Retina (tissue), 1 donor: ENCODE data around the gene MINK1.
"Not testable (repeated sequence)": the region's sequence is repeated elsewhere in the genome, so short reads cannot be mapped to it uniquely, and the experiment has no call there.

Experiments used
- DNase-seq: peaks from one replicate; pipeline ENCODE4 v3.0.0-alpha.2; 2016

The MINK1 gene

DNA sequence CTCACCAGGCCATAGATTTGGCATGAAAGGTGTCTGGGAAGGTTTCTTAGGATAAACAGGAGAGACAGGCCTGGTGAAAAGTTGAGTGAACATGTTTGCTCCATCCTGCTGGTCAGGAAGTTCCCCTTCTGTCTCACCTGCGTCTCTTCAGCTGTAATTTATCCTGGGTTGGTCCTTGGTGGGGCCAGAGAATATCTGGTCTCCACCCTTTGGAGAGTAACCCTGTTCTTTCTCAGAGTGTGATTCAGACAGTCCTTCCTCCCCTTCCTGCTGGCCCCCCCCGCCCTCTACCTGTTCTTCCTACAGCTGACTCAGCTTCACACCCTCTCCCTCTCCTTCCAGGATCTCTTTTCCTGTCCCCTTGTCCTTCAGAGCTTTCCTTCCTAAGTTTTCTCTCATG, 17.1 kb downstream of the MINK1 start:
- DNase-seq = no peak

DNA sequence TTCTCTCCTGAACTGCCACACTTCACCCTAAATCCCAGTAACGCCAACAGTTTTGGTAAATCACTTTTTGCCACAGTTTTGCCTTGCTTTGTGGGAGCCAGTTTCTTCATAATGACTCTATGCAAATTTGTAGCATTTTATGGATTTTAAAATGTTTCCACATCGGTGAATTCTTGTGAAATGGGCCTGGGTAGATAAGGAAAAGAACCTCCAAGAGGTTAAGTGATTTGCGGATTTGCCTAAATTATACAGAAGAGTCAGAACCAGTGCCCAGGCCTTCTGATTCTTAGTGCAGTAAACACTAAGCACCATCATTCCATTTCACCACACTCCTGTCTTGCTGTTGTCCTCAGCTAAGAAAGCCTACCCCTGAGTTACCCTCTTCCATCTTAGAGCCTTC, 17.9 kb downstream of the MINK1 start:
- no peak for DNase-seq

DNA sequence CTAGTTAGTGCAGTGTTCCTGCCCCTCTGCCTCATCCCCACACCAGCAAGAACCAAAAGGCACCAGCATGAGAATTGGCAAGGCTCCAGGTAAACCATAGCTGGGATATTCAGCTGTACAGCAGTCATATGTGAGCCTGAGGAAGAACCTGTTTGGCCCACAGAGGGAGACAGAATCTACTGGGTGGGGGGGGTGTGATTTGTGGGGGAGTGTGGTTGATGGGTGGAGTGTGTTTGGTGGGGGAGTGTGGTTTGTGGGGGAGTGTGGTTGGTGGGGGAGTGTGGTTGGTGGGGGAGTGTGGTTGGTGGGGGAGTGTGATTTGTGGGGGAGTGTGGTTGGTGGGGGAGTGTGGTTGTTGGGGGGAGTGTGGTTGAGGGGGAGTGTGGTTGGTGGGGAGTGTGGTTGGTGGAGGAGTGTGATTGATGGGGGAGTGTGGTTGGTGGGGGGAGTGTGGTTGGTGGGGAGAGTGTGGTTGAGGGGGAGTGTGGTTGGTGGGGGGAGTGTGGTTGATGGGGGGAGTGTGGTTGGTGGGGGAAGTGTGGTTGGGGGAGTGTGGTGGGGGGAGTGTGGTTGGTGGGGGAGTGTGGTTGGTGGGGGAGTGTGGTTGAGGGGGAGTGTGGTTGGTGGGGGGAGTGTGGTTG, 19.5 kb downstream of the MINK1 start:
- no peak for DNase-seq

DNA sequence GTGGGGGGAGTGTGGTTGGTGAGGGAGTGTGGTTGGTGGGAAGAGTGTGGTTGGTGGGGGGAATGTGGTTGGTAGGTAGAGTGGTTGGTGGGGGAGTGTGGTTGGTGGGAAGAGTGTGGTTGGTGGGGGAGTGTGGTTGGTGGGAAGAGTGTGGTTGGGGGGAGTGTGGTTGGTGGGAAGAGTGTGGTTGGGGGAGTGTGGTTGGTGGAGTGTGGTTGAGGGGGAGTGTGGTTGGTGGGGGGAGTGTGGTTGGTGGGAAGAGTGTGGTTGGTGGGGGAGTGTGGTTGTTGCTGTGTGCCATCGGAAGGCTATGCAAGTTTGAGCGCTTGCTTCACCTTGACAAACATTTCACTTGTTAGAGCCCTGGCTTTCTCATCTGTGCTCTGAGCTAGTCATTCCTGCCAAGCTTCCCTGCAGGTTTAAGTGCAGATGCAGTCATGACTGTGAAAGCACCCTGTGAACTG, 20.1 kb downstream of the MINK1 start:
- DNase-seq = no peak

DNA sequence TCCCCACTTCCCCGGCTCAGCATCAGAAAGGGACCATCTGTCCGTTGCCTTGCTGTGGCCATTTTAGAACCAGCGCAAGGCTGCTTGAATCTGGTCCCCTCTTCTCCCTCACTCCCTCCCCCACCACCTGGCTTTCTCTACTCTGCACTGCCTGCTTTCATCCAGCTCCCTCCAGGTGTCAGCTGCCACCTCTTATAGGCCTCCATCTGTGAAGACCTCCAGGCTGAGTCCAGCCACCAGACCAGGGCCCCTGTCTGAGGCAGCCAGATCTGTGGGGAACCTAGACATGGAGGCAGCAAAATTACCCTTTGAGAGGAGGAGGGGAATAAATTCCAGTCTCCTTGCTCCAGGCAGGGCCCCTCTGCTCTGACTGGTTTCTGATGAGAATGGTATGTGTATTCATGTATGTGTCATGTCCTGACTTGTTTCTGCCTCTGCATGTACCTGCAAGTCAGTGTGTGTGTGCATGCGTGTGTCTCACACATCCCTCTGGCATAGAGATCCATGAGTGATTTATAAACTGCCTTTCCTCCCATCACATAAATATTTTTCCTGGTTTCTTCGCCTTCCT, 21.1 kb downstream of the MINK1 start:
- no peak for DNase-seq

DNA sequence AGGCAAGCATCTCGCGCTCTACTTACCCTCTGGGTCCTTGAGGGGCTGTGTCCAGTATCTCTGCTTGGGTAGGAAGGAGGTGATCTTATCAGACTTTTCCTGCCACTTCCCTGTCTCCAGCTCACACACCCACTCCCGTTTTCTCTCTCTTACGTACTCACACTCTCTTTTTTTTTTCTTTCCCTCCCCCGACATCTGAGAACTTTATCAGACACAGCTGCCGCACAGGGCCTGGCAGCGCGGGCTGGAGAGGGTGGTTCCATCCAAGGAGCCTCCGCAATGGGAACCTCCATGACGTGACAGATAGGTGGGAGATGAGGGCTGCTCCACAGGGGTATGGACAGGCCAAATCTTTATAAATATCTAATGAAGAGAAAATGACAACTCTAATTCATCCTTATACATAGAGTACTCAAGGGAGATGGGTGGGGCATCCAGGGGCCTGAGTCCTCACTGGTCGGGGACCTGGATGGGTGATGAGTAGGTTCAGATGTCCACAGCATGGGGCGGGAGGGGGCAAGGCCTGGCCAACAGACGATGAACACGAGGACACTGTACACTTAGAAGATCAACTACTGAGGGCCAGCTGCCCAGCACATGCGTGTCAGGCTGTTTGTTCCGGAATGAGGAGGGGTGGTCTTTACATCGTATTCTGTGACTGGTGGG, 23.3 kb downstream of the MINK1 start:
- no peak for DNase-seq

DNA sequence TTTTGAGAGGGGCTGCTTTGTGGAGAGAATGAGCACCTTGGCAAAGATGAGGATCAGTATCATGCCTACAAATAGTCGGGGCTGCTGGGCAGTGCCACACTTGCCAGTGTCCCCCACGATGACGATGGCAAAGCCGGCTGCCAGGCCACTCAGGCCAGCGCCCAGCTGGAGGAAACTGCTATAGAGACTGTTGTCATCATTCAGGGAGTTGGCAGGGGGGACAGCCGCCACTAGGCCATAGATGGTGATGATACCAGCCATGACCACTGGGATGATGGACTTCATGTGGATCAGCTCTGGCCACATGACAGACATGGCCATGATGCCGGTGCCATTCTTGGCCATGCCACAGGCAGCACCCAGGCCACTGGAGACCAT, 23.8 kb downstream of the MINK1 start:
- DNase-seq = no peak

DNA sequence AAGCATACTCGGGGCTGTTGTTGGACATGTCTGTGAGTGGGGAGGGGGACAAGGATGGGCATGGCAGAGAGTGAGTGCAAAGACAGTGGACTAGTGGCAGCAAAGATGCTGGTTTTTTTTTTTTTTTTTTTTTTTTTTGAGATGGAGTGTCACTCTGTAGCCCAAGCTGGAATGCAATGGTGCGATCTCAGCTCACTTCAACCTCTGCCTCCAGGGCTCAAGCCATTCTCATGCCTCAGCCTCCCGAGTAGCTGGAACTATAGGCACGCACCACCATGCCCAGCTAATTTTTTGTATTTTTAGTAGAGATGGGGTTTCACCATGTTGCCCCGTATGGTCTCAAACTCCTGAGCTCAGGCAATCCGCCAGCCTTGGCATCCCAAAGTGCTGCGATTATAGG, 24.2 kb downstream of the MINK1 start:
- not testable (repeated sequence) for DNase-seq

DNA sequence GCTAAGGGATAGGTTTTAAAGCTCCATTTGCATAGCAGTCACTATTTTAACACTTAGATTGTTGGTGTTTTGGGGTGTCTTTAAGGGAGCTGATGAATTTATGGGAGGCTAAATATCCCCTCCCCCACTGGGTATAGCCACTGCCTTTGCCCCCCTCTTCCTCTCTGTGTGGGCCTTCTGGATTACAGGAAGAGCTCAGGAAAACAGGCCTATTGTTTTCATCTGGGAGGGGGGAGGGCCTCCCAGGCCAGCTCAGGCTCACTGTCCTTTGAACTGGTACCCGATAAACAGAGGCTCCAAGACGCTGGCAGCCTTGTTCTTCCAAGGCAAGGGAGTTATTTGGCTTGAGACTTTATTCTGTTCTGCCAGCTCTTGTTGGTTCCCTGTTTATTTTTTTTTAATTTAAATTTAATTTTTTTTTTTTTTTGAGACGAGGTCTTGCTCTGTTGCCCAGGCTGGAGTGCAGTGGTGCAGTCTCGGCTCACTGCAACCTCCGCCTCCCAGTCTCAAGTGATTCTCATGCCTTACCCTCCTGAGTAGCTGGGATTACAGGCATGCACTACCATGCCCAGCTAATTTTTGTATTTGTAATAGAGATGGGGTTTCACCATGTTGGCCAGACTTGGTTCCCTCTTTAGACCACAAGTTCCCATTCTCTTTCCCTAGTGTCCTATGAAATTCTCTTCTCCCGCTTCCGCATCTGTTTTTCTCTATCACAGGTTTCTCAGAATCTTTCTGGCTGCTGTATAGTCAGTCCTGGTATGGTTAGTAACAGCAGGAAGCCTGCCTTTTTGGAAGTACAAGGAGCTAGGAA, 25.1 kb downstream of the MINK1 start:
- peak; percentile 62 for DNase-seq

DNA sequence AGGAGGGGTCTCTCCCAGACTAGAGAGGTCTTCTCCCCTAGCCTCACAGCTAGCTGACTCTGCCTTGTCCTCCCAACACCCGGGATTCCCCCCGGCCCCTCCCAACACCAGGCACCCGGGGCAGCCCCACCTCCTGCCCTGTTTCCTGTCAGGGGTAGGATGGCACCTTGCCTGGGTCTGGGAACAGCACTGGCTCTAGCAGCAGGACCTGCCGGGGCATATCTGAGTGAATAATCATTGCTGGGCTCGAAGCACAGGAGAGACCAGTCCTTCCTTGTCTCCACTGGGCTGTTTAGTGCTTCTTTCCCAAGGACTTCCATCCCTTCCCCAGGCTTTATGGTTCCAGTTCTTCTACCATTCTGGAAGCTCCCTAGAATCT, 25.7 kb downstream of the MINK1 start:
- DNase-seq = no peak

DNA sequence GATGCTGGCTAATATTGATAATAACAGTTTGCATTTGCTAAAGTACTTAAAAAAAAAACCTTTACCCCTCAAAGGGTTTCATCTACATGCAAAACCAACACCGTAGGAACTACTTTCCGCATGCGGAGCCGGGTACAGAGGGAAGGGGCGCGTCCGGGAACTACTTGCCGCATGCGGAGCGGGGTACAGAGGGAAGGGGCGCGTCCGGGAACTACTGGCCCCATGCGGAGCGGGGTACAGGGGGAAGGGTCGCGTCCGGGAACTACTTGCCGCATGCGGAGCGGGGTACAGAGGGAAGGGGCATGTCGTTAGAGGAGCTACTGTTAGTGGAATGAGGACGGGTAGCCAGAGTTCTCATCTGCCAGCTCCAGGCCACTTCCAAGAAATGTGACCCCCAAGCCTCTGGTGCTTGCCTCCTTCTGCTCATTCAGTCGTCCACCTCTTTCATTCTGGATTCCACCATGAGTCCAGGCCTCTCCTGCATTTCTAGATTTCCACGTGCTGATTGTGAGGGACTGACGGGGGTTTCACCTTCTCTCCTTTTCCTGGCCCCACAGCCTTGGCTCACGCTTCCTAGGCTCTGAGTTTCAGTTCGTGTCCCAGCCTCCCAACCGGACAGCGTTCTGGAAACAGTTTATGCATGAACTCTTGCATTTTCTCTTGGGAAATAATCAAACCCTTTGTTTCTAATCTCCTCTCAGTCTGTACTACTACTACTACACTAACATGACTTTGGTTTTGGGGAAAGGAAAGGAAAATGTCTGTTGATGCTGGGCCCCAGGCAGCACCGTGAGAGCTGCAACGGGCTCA, 26.9 kb downstream of the MINK1 start:
- no peak for DNase-seq

DNA sequence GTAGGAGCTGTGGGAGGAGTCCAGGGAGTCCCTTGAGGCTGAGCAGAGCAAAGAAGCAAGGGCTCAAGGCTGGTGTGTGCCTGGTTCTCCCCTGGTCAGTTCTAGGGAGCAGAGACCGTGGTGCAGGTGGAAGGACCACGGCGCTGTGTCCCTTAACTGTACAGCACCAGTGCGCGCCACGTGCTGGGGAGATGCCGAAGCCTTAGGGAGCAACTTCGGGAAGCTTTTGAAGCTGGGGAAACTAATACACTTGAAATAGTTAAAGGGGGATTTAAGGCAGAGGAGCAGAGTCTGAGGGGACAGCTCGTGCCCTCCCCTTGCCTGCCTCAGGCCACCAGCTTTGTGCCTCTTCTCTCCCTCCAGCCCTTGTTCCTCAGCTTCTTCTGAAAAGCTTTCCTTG, 27.5 kb downstream of the MINK1 start:
- no peak for DNase-seq

DNA sequence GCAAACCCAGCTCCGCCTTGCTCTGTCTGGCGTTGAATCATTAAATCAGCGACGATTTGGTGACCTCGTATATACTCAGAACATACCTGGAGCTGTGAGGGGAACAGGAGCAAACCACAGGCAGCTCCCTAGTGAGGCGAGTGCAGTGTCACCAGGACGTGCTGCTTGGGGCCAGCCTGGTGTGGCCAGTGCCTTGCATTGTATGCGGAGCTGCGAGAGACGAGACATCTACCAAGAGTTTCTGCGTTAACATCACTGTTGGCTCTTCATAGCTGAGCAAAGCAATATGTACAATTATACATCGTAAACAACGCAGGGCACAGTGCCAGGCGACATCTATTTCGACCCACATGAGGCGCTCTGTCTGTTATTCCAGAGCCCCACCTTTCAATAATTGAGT, 27.9 kb downstream of the MINK1 start:
- DNase-seq = no peak

DNA sequence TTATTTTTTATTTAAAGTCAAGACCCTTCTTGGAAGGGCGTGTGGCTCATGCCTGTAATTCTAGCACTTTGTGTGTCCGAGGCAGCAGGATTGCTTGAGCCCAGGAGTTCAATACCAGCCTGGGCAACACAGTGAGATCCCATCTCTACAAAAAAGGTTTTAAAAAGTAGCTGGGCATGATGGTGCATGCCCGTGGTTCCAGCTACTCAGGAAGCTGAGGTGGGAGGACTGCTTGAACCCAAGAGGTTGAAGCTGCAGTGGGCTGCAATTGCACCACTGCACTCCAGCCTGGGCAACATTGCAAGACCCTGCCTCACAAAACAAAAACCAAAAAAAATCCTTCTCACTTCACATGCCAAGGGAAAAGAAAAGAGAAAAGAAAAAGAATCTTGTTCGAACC, 29.6 kb downstream of the MINK1 start:
- no peak for DNase-seq

DNA sequence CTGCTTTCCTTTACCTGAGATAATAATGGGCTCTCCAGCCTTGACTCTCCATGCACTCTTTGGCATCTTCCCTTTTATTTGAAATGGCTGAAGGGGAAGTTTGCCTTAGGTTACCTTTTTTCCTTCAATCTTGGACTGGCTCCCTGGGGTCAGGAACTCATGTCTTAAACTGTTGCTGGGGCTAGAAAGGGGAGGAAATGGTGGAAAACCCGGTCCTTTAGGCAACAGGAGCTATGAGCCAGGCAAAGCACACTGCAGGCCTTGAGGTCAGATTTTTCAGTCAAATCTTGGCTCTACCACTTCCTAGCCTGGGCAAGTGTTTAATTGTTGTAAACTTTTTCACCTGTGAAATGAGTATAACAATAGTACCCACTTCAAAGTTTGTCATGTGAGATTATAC, 30.2 kb downstream of the MINK1 start:
- no peak for DNase-seq

DNA sequence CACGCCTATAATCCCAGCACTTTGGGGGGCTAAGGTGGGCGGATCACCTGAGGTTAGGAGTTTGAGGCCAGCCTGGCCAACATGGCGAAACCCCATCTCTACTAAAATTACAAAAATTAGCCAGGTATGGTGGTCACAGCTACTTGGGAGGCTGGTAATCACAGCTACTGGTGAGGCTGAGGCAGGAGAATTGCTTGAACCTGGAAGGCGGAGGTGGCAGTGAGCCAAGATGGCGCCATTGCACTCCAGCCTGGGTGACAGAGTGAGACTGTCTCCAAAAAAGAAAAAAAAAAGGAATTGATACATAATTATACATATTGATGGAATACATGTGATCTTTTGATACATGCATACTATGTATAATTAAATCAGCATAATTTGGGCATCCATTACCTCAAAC, 34.4 kb downstream of the MINK1 start:
- not testable (repeated sequence) for DNase-seq

DNA sequence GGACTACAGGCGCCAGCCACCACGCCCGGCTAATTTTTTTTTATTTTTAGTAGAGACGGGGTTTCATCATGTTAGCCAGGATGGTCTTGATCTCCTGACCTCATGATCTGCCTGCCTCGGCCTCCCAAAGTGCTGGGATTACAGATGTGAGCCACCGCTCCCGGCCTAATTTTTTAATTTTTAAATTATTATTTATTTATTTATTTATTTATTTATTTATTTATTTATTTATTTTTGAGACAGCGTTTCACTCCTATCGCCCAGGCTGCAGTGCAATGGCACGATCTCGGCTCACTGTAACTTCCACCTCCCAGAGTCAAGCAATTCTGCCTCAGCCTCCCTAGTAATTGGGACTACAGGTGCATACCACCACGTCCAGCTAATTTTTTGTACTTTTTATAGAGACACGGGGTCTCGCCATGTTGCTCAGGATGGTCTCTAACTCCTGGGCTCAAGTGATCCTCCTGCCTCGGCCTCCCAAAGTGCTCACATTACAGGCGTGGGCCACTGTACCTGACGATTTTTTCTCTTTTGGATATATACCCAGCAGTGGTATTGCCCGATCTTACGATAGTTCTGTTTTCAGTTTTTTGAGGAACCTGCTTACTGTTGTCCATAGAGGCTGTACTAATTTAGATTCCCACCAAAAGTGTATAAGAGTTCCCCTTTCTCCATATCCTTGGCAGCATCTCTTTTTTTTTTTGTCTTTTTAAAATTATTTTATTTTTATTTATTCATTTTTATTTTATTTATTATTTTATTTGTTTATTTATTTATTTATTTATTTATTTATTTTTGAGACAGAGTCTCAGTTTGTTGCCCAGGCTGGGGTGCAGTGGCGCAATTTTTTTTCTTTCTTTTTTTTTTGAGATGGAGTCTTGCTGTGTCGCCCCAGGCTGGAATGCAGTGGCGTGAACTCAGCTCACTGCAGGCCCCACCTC, 36.2 kb downstream of the MINK1 start:
- DNase-seq = not testable (repeated sequence)

DNA sequence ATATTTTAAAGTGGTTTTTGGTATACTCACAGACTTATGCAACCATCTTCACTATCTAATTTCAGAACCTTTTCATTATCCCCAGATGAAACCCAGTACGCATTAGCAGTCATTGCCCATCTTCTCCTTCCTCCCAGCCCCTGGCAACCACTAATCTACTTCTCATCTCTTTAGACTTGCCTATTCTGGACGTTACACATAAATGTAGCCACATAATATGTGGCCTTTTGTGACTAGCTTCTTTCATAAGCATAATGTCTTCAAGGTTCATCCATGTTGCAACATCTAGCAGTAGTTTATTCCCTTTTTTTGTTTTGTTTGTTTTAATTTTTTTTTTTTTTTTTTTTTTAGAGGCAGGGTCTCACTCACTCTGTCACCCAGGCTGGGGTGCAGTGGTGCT, 37.7 kb downstream of the MINK1 start:
- DNase-seq = no peak

DNA sequence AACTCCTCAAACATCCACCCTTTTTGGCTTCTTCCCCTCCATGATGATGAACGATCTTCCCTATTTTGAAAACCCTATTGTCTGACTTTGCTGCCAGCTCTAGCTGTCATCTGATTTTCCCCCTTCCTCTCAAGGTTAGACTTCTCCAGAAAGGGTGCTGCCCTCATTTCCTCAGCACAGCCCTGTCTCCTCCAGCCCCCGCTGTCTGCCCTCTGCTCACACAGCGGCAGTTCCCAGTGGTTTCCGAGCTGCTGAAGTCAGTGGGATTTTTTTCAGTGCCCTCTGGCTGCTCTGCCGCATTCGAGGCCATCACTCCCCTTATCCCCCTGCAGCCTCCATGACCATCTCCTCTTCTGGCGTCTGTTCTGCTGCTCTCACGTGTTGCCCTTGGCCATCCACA, 39.6 kb downstream of the MINK1 start:
- DNase-seq = no peak

DNA sequence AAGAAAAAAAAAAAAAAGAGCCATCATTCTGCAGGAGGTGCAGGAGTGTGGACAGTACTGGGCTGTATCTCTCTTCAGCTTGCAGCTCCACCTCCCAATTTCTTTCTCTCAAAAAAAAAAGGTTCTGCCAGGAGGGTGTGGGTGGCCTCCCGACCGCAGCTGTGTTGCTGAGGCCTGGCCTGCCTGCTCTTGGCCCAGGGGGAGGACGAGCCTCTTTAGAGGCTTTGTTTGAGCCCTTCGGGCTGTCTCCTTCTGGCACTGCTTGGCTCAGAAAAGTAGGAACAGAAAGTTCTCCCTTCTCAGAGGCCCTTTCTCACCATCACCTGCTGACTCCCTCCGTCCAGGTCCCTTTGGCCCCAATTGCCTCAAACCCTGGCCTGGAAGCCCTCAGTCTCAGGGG, 43.9 kb downstream of the MINK1 start:
- no peak for DNase-seq

DNA sequence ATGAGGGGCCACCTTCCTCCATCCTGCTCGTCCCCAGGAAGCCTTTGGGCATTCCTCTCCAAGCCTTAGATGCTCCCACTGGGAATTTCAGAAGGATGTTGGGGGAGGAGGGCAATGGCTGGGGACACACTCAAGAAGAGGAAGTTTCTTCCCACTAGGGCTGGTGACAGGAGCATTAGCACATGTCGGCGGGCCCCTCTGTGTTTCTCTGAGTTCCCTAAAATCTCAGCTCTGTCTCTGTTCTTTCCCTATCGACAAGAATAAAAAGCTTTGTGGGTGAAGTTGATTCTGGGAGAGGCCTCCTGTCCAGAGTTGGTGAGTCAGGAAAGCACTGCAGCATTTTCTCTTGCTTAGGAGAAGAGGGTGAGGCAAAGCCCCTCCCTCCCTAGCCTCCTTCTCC, 46.5 kb downstream of the MINK1 start:
- DNase-seq = no peak

DNA sequence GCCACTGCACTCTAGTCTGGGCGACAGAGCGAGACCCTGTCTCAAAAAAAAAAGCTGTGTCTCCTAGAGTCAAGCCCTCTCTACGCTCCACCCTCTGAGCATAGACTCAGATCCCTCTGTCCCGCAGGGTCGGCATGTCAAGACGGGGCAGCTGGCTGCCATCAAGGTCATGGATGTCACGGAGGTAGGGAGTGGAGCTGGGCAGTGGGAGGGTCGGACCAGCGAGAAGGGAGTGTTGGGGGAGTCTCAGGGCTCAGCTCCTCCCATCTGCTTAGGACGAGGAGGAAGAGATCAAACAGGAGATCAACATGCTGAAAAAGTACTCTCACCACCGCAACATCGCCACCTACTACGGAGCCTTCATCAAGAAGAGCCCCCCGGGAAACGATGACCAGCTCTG, 47.7 kb downstream of the MINK1 start:
- DNase-seq = no peak
